HG03196 (cell line): Measurements from ENCODE around the gene SLC16A9.
A peak's percentile ranks its signal among the peaks of the same experiment; 100 is the strongest.
"Not testable (repeated sequence)": the region's sequence is repeated elsewhere in the genome, so short reads cannot be mapped to it uniquely, and the experiment has no call there.

Experiments used
- ATAC-seq: cut with Tn5 transposase; IDR thresholded peaks from one replicate; pipeline ENCODE4 v1.9.1; 2021; ENCODE audit not compliant: unreplicated experiment

The SLC16A9 gene, protein sequence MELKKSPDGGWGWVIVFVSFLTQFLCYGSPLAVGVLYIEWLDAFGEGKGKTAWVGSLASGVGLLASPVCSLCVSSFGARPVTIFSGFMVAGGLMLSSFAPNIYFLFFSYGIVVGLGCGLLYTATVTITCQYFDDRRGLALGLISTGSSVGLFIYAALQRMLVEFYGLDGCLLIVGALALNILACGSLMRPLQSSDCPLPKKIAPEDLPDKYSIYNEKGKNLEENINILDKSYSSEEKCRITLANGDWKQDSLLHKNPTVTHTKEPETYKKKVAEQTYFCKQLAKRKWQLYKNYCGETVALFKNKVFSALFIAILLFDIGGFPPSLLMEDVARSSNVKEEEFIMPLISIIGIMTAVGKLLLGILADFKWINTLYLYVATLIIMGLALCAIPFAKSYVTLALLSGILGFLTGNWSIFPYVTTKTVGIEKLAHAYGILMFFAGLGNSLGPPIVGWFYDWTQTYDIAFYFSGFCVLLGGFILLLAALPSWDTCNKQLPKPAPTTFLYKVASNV

DNA sequence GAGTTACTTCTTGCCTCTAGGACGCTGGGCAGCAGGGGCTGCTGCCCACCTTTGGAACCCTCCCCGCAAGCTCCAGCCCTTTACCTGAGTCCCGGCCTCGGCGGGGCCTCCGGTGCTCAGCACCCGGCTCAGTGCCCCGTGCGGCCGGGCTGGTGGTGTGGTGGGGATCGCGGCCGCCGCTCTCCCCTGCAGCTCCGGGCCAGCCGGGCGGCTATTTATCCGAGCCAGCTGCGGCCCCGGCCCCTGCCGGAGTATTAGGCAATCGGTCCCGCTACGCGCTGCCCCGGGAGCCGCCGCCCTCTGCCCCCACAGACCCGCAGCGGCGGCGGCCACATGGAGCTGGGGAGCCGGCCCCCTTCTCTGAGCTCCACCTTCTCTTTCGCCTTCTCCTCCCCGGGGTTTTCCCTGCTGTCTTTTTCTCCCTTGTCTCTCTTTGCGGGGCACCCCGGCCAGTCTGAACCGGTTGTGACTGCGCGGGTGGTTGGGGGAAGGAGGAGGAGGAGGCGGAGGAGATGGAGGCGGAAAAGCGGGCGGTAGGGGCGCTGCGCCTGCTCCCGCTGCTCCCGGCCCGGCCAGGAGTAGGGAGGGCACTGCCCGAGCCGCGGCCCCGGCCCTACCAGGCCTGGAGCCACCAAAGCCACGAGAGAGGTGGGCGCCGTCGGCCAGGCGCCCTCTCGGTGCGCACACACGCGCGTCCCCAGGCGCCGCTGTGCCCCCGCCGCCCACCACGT is at the start of gene SLC16A9:
SLC16A9 (minus strand) TSS at position 456 of the 731 bp plus-strand sequence. CDS start 25,559 bp downstream, outside the sequence.
- peak; percentile 86 for ATAC-seq

DNA sequence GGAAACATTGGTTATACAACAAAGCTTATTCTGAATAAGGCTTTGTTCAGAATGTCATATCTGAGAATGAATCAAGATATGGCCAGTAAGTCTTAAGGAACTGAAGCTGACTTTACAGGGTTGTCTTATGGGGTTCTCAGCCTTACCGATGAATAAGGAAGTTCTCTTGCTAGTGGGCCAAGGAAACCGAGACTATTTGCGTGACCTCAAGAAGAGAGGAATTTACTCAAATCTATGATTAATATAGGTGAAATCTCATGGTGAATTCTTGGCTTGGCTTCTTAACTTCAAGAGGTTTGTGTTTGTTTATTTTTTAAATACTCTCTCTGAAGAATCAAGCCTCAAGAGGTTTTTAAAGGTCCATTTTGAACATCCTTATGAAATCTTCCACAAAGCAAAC is 48.3 kb upstream of the SLC16A9 start:
- no peak for ATAC-seq

DNA sequence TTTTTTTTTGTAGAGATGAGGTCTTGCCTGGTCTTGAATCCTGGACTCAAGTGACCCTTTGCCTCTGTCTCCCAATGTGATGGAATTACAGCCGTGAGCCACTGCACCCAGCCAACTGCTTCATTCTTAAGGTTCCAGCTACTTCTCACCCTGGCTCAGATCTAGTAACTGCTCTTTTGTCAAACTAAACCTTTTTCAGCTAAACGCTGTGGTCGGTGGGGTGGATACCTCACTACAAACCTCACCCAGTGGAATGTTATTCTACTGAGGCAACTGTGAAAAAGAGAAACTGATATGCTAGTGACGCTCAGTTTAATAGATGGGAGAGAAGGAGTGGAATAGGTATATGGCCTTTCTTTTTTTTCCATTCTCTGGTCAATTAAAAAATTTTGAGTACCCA is 45.3 kb upstream of the SLC16A9 start:
- ATAC-seq, result no peak

DNA sequence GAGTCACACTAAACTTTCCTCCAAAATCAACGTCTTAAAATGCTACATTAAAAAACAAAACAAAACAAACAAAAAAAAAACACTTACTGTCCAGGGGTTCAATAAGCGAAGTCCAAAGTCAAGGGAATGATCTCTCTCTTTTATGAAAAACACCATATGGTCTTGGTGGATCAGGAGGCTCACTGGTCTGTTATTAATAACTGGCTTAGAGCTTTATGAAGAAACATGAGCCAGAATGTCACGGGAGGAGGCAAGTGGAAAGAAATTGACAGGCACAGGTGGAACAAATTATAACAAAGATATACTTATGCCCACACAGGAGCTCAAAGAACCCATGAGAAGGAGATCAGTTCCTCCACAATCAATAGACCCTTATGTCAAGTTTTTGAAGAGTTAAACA is 43.6 kb upstream of the SLC16A9 start, which contains the start of gene MRLN:
MRLN (minus strand) TSS at position 189 of the 400 bp plus-strand sequence.
- ATAC-seq, result no peak

DNA sequence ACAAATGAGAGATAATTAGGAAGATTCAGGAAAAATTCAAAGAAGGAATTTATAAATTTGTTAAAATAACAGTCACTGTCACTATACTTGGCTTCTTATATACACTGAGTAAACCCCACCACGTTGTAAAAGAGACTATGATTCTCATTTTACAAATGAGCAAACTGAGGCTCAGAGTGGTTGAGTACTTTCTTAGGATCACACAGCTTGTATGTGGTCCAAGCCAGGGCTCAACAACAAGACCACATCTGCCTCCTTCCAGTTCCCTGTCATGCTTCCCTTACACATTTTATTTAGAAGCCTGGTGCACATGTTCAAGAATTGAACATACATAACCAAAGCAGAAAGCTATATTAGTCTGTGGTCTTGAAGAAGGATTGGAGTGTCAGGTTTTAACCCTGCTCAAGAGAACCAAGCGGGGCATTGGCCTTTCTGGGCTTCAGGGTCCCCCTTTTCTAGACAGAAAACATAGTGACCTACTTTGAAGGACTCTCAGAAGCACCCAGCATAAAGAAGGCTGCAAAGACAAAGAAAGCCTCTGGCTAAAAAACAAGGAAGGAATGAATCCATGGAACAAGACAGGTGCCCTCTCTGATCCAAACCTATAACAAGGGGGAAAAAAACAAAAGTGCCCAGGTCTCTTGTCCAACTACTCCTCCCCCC is 42.8 kb upstream of the SLC16A9 start:
- ATAC-seq, result no peak

DNA sequence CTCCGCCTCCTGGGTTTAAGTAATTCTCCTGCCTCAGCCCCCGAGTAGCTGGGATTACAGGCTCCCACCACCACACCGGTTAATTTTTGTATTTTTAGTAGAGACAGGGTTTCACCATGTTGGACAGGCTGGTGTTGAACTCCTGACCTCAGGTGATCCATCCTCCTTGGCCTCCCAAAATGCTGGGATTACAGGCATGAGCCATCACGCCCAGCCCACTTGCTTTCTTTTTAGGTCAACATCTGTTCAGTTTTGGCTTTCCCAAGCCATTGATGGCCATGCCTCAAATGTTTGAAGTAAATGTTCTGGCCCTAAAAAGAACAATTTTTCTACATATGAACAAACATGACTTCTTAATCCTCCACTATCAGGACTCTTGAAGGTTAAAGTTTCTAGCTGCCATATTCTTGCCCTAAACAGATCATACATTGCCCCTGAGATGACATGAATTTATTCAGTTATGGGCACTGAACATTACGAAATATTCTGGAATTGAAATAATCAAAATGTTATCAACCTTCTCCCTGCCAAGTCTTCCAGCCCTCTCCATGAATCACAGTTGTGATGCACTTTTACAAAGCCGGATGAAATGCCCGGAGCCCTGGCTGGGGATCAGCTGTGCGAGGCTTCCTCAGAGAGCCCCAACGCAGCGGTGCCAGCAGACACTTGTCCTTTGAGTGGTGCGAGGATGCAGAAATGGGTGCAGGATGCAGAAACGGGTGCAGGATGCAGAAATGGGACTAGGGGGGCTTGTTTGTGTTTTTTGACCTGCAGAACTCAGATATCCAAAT is 40.7 kb upstream of the SLC16A9 start:
- no peak for ATAC-seq

DNA sequence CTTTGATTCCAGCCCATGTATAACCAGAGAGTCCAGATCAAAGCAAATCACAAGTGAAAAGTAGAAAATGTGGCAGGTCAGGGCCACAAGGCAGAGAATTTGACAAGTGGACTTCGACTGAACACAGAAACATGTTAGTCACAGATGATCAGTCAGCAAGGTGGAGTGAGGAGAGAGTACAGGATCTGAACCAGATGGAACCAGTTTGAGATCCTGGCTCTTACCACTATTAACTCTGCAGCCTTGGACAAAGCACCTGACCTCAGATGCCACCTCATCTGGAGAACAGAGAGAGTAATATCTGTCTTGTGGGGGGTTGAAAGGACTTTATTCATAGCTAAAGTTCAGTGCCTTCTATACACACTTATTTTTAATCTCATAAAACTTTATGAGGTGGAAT is 39.2 kb upstream of the SLC16A9 start:
- peak; percentile 67 for ATAC-seq

DNA sequence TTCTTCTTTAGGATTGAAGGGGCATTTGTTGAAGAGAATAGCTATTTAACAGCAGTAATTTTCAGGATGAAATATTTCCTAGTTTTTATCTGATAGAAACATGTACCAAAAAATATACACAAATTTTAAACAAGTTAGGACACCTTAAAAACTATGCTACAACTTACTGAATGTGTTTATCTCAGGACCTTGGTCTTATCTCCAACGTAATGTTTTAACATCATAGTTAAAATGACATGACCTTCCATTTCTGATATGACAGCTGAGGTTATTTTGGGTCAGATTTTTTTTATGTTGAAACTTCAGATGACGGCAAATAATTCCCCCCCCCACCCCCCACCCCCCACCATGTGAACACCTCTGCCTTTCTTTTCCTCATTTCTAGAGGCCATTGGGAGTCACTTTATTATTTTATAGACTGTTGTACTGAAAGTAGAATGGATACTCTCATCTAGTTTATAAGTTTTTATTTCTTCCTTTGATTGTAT is 35.6 kb upstream of the SLC16A9 start:
- ATAC-seq, result no peak

DNA sequence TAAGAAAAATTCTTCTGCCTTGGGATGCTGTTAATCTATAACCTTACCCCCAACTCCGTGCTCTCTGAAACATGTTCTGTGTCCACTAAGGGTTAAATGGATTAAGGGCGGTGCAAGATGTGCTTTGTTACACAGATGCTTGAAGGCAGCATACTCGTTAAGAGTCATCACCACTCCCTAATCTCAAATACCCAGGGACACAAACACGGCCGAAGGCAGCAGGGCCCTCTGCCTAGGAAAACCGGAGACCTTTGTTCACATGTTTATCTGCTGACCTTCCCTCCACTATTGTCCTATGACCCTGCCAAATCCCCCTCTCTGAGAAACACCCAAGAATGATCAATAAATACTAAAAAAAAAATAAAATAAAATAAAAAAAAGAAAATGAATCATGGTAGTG is 35.1 kb upstream of the SLC16A9 start:
- ATAC-seq, result not testable (repeated sequence)

DNA sequence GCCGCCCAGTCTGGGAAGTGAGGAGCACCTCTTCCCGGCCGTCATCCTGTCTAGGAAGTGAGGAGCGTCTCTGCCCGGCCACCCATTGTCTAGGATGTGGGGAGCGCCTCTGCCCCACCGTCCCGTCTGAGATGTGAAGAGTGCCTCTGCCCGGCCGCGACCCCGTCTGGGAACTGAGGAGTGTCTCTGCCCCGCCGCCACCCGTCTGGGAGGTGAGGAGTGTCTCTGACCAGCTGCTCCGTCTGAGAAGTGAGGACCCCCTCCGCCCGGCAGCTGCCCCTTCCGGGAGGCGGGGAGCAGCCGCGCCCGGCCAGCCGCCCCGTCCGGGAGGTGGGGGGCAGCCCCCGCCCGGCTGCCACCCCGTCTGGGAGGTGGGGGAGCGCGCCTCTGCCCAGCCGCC is 34.5 kb upstream of the SLC16A9 start:
- not testable (repeated sequence) for ATAC-seq

DNA sequence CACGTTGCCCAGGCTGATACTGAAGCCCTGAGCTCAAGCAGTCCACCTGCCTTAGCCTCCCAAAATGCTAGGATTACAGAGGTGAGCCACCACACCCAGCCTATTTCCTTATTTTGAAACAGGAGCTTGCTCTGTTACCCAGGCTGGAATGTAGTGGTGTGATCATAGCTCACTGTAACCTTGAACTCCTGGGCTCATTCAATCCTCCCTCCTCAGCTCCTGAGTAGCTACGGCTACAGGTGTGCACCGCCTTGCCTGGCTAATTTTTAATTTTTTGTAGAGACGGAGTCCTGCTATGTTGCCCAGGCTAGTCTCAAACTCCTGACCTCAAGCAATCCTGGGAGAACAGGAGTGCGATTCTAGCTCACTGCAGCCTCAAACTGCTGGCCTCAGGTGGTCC is 31.9 kb upstream of the SLC16A9 start:
- no peak for ATAC-seq

DNA sequence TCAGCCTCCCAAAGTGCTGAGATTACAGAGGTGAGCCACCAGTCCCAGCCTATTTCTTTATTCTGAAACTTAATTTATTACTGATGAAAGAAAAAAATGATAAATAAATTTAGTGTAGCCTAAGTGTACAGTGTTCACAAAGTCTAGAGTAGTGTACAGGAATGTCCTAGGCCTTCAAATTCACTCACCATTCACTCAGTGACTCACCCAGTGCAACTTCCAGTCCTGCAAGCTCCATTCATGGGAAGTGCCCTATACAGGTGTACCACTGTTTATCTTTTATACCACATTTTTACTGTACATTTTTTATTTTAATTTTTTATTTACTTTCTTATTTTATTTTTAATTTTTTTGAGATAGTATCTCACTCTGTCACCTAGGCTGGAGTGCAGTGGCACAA is 31.4 kb upstream of the SLC16A9 start:
- no peak for ATAC-seq

DNA sequence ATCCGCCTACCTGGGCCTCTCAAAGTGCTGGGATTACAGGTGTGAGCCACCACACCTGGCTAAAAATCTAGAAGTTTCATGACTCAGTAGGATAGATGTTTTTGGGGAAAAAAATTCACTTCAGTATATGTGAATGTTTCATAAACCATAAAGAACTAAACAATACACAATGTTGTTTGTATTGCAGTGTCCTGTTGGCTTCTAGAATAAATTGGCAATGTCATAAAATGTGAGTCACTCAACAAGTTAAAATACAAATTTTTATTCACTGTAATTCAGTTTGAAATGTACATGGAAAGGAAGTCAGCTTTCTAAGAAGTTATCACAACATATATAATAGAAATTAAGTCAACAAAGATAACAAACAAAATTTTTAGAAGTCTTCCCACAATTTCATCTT is 27.1 kb upstream of the SLC16A9 start:
- no peak for ATAC-seq

DNA sequence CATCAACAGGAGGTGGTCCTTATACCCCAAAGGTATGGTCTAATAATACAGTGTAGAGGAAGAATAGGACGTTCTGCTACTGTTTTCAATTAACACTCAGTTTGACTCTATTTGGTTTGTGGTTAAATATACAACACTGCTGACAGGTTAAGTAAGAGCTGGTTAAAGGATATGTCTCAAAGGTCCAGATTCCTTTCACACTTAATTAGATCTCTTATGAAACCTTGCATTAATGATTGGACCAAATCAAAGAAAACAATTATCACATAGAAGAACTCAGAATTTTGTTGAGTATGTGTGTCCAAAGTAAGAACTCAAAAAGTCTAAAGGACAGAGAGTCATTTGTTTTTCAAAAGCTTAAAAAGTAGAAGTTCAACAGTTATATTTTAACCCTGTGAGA is 25.6 kb upstream of the SLC16A9 start:
- ATAC-seq, result no peak

DNA sequence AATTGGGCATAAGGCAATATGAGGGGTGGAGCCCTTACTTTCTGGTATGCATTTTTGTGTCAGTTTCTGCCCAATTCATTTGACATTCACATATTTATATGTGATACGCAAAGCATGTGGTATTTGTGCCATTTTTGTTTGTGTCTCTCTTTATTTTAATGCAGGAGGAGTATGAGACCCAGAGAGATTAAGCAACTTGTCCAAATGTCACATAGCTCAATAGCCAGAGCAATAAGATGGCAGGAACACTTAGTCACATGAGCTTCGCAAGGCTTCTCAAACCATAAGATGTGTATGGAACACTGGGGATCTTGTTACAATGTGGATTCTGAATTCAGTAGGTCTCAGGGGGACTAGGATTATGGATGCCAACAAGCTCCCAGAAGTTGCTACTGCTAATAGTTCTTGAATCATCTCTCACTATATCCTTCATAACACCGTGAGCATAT is 24.4 kb upstream of the SLC16A9 start:
- ATAC-seq, result no peak

DNA sequence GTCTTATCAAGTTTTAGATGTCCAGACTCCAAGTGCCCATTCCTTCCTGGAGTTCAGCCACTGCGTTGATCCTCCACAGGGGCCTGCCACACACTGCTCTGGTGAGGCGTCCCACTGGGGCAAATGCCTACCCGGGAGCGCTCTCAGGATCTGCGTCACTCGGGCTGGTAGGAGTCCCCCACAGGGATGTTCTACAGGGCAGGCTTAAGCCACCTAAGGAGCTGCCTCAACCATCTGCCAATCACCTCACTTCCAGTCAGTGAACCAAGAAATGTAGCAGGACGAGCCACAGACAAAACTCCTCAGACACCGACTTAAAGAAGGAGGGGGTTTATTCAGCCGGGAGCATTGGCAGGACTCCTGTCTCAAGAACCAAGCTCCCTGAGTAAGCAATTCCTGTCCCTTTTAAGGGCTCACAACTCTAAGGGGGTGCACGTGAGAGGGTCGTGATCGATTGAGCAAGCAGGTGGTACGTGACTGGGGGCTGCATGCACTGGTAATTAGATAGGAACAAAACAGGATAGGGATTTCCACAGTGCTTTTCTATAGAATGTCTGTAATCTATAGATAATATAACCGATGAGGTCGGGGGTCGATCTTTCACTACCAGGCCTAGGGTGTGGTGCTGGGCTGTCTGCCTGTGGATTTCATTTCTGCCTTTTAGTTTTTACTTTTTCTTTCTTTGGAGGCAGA is 23.8 kb upstream of the SLC16A9 start:
- not testable (repeated sequence) for ATAC-seq

DNA sequence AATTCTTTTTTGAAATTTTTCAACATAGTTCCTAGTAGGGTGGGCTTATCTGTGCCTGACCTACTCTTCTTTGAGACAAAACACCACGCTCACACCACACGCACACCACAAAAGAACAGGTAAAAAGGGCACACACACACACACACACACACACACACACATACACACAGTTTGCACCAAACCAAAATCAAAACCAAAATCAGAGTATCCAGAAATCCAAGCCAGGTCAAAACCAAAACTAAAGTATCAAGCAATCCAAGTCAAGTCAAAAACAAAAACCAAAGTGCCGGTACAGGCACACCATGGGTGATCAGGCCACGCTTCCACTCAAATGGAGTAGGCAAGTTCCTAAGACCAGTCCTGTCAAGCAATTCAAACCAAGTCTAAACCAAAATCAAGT is 23.2 kb upstream of the SLC16A9 start:
- not testable (repeated sequence) for ATAC-seq

DNA sequence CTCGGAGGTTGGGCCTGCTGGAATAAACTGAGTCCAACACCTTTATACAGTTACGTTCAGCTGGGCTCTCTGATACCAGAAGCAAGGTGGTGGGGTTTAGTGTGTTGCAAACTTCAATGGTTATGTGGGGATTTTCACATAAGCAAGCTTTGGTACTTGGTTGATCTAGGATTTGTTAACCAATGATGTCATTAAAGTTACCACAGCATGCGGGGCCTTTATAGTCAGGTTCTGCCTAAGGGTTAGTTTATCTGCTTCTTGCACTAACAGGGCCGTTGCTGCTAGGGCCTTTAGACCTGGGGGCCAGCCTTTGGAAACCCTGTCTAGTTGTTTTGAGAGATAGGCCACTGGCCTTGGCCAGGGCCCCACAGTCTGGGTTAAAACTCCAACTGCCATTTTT is 19.5 kb upstream of the SLC16A9 start:
- ATAC-seq, result not testable (repeated sequence)

DNA sequence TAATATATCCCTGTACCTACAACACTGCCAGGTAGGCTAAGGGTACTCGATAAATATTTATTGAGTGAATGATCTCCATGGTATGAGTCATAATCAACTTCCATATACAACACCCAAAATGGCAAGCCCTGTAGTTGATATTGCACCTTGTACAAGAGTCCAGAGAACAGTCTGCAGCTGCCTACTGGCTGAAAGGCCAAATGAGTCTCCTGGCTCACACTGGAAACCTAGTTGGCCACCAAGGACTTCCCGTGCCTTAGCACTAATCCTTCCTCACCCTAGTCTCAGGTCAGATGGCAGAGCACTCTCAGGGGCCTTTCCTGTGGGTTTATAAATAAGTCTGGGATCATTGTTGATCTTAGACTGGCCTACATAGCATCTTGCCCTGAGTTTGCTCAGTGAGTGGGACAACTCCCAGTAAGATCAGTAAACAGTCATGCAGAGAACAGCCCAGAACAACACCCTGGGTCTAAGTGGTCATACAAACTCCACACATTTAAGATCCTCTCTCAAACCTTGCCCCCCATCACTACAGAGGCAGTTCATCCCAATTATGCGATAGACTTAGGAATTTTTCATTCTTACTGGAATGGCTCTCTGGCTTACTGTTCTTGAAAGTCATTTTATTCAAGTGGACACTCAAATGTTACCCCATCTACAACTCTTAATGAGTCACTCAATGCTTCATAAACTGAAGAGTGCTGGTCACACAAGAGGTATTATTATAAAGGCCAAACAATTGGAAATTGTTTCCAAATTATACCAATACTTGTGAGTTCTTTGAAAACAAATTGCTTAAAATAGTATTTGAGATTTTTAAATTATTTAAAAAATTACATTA is 14.7 kb upstream of the SLC16A9 start:
- no peak for ATAC-seq
